Tibial nerve (tissue), 4 donors: Measurements from ENCODE around the gene SAMMSON. TPM values are rescaled to one million over a fixed set of nuclear protein-coding genes. Genes with fewer than 3 reads are reported as not detected.

Source experiments
- DNase-seq, 2 donors: peaks; one replicate each; pipeline ENCODE4 v3.0.0-alpha.2; 2019; ENCODE audit warnings: low spot score in 2 of 2
- H3K27ac ChIP-seq, 4 donors: fragments of 200-600 bp; sonication (generic) in 3 of 4; one replicate each; pipeline ENCODE4 v1.5.1; 2017 to 2019; ENCODE audit warnings: mild to moderate bottlenecking in 1 of 4
- H3K27me3 ChIP-seq, 2 donors: fragments of 200-600 bp; sonication (generic) in 1 of 2; one replicate each; pipeline versions ENCODE4 v1.5.1 to v1.6.0; 2017 to 2019
- H3K36me3 ChIP-seq, 3 donors: fragments of 200-600 bp; sonication (generic); one replicate each; pipeline ENCODE4 v1.5.1; 2018 to 2019
- H3K4me1 ChIP-seq, 4 donors: fragments of 200-600 bp; sonication (generic) in 3 of 4; one replicate each; pipeline ENCODE4 v1.5.1; 2017 to 2019
- H3K4me3 ChIP-seq, 4 donors: fragments of 200-600 bp; sonication (generic) in 3 of 4; one replicate each; pipeline ENCODE4 v1.5.1; 2017 to 2019; ENCODE audit warnings: mild to moderate bottlenecking in 1 of 4, moderate library complexity in 1 of 4
- H3K9me3 ChIP-seq, 4 donors: fragments of 200-600 bp; sonication (generic) in 3 of 4; one replicate each; pipeline ENCODE4 v1.5.1; 2017 to 2019
- EP300 ChIP-seq, 2 donors: sonication (generic); formaldehyde crosslinking; IDR thresholded peaks; one replicate each; pipeline ENCODE4 v1.6.1; 2017; ENCODE audit warnings: antibody characterized with exemption in 2 of 2, mild to moderate bottlenecking in 1 of 2
- POLR2A ChIP-seq, 2 donors: fragments of 450-650 bp; IDR thresholded peaks; one replicate each; pipeline ENCODE4 v1.6.1; 2017; ENCODE audit warnings: antibody characterized with exemption in 2 of 2, mild to moderate bottlenecking in 2 of 2, moderate library complexity in 2 of 2
- WGBS, 2 donors: methylation state at CpG; one replicate each; pipeline ENCODE4 v1.1.5; 2018; 5-methylcytosine and 5-hydroxymethylcytosine counted together
- total RNA-seq, 4 donors: library from RNA; depleted of rRNA; stranded (reverse); fragments of >200 nt; gene quantifications; one replicate each; pipeline ENCODE4 v1.1.0, GENCODE V29; 2016
- TF ChIP-seq, protein P1 (sequence below), 5 experiments: fragments of 200-600 bp in 3 of 5; fragments of 450-650 bp in 2 of 5; sonication (generic) in 3 of 5; IDR thresholded peaks; one replicate each; pipeline ENCODE4 v1.5.1; 2016 to 2019; ENCODE audit warnings: antibody characterized with exemption in 5 of 5, mild to moderate bottlenecking in 3 of 5, moderate library complexity in 2 of 5

SAMMSON gene
- total RNA-seq, 4 donors from 2014 or later = 2.1 to 3.1 (median 2.3) TPM

DNA sequence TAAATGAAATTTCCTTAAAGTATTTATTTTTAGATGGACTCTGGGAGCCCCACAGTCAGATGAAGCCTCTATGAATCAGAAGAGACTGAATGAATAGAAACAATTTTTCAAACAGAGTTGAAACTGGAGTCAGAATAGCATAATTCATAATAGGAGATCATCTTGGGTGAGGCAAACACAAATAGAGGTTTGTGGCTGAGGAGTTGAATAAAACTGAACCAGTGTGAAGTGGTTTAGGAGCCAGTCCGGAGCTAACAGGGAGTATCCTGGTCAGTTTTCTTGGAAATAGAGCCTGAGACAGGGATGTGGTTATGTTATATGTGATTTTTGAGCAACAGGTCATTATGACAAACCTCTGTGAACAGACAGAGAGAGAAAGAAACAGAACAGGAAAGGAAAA, 39.2 kb downstream of the SAMMSON start:
- no peak for TF ChIP-seq POLR2A (IDR thresholded peaks at IDR 0.05)
- TF ChIP-seq, protein P1, sequence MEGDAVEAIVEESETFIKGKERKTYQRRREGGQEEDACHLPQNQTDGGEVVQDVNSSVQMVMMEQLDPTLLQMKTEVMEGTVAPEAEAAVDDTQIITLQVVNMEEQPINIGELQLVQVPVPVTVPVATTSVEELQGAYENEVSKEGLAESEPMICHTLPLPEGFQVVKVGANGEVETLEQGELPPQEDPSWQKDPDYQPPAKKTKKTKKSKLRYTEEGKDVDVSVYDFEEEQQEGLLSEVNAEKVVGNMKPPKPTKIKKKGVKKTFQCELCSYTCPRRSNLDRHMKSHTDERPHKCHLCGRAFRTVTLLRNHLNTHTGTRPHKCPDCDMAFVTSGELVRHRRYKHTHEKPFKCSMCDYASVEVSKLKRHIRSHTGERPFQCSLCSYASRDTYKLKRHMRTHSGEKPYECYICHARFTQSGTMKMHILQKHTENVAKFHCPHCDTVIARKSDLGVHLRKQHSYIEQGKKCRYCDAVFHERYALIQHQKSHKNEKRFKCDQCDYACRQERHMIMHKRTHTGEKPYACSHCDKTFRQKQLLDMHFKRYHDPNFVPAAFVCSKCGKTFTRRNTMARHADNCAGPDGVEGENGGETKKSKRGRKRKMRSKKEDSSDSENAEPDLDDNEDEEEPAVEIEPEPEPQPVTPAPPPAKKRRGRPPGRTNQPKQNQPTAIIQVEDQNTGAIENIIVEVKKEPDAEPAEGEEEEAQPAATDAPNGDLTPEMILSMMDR (IDR thresholded peaks at IDR 0.05) = no peak
- no peak for TF ChIP-seq EP300 (IDR thresholded peaks at IDR 0.05)
- no peaks in the 10 kb centered on the region for H3K27me3 ChIP-seq
- H3K4me3 ChIP-seq = no peak overlapping the region
- peaks cover 0 to 4% (median 0%) of the 10 kb centered on the region in 4 donors for H3K9me3 ChIP-seq
- H3K36me3 ChIP-seq = no peaks in the 10 kb centered on the region
- H3K27ac ChIP-seq = no peak overlapping the region
- DNase-seq = no peak
- H3K4me1 ChIP-seq = peaks cover 0 to 13% (median 0%) of the 10 kb centered on the region in 4 donors
- WGBS, 2 donors = 38 to 44% methylated on average over 1 of the region's 1 CpG

DNA sequence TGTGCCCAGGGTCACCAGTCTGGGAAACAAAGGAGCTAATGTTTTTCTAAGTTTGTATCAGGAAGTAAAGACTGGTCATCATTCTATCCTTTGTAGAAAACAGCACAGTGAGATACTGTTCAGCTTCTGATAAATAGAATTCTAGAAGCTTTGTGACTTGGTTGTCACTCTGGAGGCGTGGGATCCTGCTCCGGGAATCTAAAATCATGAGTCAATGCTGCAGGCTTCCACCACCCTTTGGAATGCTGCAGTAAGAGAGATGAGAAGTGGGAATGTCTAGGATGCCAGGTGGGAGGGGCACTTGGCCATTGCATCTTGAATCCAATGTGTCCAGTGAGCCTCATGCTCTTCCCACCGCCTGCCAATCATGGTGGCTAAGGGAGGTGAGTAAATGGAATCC, 40.9 kb downstream of the SAMMSON start:
- Histone ChIP-seq H3K27me3 (no peaks in the 10 kb centered on the region), H3K4me1 (peaks cover 0 to 16% (median 0%) of the 10 kb centered on the region in 4 donors), H3K4me3 (no peak overlapping the region), H3K9me3 (peaks cover 0 to 4% (median 0%) of the 10 kb centered on the region in 4 donors), H3K27ac (no peak overlapping the region), H3K36me3 (no peaks in the 10 kb centered on the region)
- TF ChIP-seq, protein P1 (IDR thresholded peaks at IDR 0.05) = no peak
- TF ChIP-seq POLR2A (IDR thresholded peaks at IDR 0.05) (no peak), EP300 (IDR thresholded peaks at IDR 0.05) (no peak)
- 70 to 77% methylated on average over 3 of the region's 3 CpGs for WGBS, 2 donors
- no peak for DNase-seq

DNA sequence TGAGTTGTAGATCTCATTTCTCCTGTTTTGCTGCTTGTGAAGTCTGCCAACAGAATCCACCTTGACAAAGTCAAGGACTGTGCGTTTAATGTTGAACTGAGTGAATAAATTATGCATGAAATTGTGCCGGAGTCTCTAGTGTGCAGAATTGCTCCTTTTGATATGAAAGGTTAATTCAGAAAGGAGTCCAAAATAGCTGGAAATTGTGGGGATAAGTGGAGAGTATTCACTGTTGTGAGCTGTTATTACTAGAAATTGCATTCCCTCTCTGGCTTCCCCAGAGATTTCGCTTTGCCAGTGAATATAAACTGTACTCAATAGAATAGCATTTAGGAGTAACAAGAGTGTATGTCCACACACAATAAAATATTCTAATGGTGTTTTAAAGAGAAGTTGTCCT, 43.1 kb downstream of the SAMMSON start:
- 28 to 34% methylated on average over 3 of the region's 3 CpGs for WGBS, 2 donors
- Histone ChIP-seq H3K36me3 (no peaks in the 10 kb centered on the region), H3K4me1 (peaks cover 0 to 16% (median 0%) of the 10 kb centered on the region in 4 donors), H3K27me3 (no peaks in the 10 kb centered on the region), H3K9me3 (peaks cover 0 to 4% (median 0%) of the 10 kb centered on the region in 4 donors), H3K27ac (no peak overlapping the region), H3K4me3 (no peak overlapping the region)
- no peak for DNase-seq
- no peak for TF ChIP-seq EP300 (IDR thresholded peaks at IDR 0.05)
- TF ChIP-seq POLR2A (IDR thresholded peaks at IDR 0.05) = no peak
- TF ChIP-seq, protein P1 (IDR thresholded peaks at IDR 0.05) = no peak

DNA sequence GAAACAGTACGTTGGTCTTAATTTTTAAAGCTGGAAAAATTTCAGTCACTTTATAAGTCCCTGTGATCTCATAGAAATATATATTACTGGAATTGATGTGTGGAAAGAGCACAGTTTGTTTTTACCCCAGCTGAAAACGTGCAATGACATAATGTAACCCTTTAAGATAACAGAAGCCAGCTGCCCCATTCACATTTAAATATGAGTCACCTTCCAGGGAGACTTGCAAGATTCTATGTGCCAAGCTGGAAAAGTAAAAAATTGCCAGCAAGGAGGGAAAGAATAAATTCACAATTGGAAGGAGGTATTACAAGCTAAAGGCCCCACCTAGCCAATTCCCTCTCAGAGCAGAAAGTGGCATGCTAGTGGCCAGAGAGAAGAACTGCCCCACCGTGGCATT, 50.2 kb downstream of the SAMMSON start:
- DNase-seq = no peak
- Histone ChIP-seq H3K27ac (no peak overlapping the region), H3K4me3 (no peak overlapping the region), H3K27me3 (no peaks in the 10 kb centered on the region), H3K36me3 (no peaks in the 10 kb centered on the region), H3K9me3 (no peaks in the 10 kb centered on the region), H3K4me1 (no peaks in the 10 kb centered on the region)
- no peak for TF ChIP-seq POLR2A (IDR thresholded peaks at IDR 0.05)
- TF ChIP-seq, protein P1 (IDR thresholded peaks at IDR 0.05) = no peak
- no peak for TF ChIP-seq EP300 (IDR thresholded peaks at IDR 0.05)
- WGBS, 2 donors = 68 to 70% methylated on average over 3 of the region's 3 CpGs

DNA sequence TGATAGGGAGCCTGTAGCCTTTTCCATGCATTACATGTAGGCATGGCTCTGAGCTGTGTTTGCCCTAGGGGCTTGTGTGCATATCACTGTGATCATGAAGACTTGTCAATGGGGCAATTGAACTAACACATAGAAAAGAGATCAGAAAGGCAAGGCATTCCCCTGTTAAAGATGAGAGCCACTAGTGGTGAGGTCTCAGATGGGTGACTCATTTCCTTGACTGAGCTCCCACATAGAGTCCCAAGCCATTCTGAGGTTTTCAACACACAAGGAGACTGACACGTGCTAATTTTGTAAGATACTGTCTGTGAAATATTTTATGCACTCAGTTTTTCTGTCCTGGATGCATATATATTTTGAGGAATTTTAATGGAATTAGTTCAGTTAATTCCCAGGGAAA, 53.8 kb downstream of the SAMMSON start:
- WGBS, 2 donors = 43 to 61% methylated on average over 1 of the region's 1 CpG
- TF ChIP-seq EP300 (IDR thresholded peaks at IDR 0.05) (no peak), POLR2A (IDR thresholded peaks at IDR 0.05) (no peak)
- TF ChIP-seq, protein P1 (IDR thresholded peaks at IDR 0.05) = no peak
- Histone ChIP-seq H3K4me3 (no peak overlapping the region), H3K9me3 (no peaks in the 10 kb centered on the region), H3K27me3 (no peaks in the 10 kb centered on the region), H3K27ac (no peak overlapping the region), H3K36me3 (no peaks in the 10 kb centered on the region), H3K4me1 (no peaks in the 10 kb centered on the region)
- DNase-seq = no peak
